ENCODE measurements around the gene NWD2.

GRCh38 chr4:37400241-37400881, 155.8 kb downstream of the NWD2 start:
- no peak for TF ChIP-seq EZH2 (IDR thresholded peaks at IDR 0.05; ENCODE audit: insufficient read depth, poor library complexity, severe bottlenecking)
- TF ChIP-seq EZH2phosphoT487 (IDR thresholded peaks at IDR 0.05; ENCODE audit: insufficient read depth, low read depth), result no peak

Data from GM23248 (cell line).